ENCODE results near the gene MRPL38. TPM values are rescaled to one million over a fixed set of nuclear protein-coding genes. Genes with fewer than 3 reads are reported as not detected.
"Not testable (repeated sequence)": the region's sequence is repeated elsewhere in the genome, so short reads cannot be mapped to it uniquely, and the experiment has no call there.

Gene MRPL38
- total and polyA plus RNA-seq, 4 donors, result 23.0 to 63.9 (median 50.5) TPM

GRCh38 chr17:75853433-75853832, 51.3 kb downstream of the MRPL38 start:
- DNase-seq (ENCODE audit: low spot score), result no peak
- Histone ChIP-seq H3K27ac (ENCODE audit: low read depth in 1 of 2, low read length in 2 of 2) (peak overlapping the region; percentile 19 to 96), H3K9me3 (ENCODE audit: control insufficient read depth in 4 of 4, low read length in 3 of 4) (no peaks in the 10 kb centered on the region), H3K9ac (ENCODE audit: low read depth in 1 of 2, low read length in 2 of 2) (no peak overlapping the region), H3K27me3 (ENCODE audit: control insufficient read depth in 4 of 4, insufficient read depth in 4 of 4, low read length in 3 of 4) (no peaks in the 10 kb centered on the region), H3K4me3 (ENCODE audit: low read depth in 1 of 3, low read length in 3 of 3) (no peak overlapping the region), H3K36me3 (ENCODE audit: control insufficient read depth in 4 of 4, insufficient read depth in 3 of 4, low read depth in 1 of 4, low read length in 3 of 4) (peaks cover 9 to 23% (median 18%) of the 10 kb centered on the region in 4 donors), H3K4me1 (ENCODE audit: control insufficient read depth in 4 of 4, insufficient read depth in 4 of 4, low read length in 3 of 4) (peaks cover 2 to 46% (median 34%) of the 10 kb centered on the region in 4 donors)
- 68% methylated on average over 7 of the region's 7 CpGs for WGBS
- peak; percentile 5 for TF ChIP-seq YY1 (IDR thresholded peaks at IDR 0.05)
- no peak for TF ChIP-seq ATF3 (IDR thresholded peaks at IDR 0.05)

GRCh38 chr17:75851693-75851991, 53.0 kb downstream of the MRPL38 start:
- not testable (repeated sequence) for H3K9me3 ChIP-seq (ENCODE audit: control insufficient read depth in 4 of 4, low read length in 3 of 4); DNase-seq (ENCODE audit: low spot score); H3K4me3 ChIP-seq (ENCODE audit: low read depth in 1 of 3, low read length in 3 of 3); H3K27me3 ChIP-seq (ENCODE audit: control insufficient read depth in 4 of 4, insufficient read depth in 4 of 4, low read length in 3 of 4)
- Histone ChIP-seq H3K9ac (ENCODE audit: low read depth in 1 of 2, low read length in 2 of 2) (peak overlapping the region in 1 of 2 donors; percentile 8), H3K27ac (ENCODE audit: low read depth in 1 of 2, low read length in 2 of 2) (peak overlapping the region; percentile 77 to 78), H3K4me1 (ENCODE audit: control insufficient read depth in 4 of 4, insufficient read depth in 4 of 4, low read length in 3 of 4) (peaks cover 2 to 52% (median 33%) of the 10 kb centered on the region in 4 donors), H3K36me3 (ENCODE audit: control insufficient read depth in 4 of 4, insufficient read depth in 3 of 4, low read depth in 1 of 4, low read length in 3 of 4) (peaks cover 19 to 41% (median 35%) of the 10 kb centered on the region in 4 donors)
- WGBS, result 94% methylated on average over 15 of the region's 15 CpGs

GRCh38 chr17:75850928-75851692, 53.6 kb downstream of the MRPL38 start:
- TF ChIP-seq HNF4A (conservative IDR thresholded peaks at IDR 0.05) (peak; percentile 35 to 62), RXRA (IDR thresholded peaks at IDR 0.05) (peak in 1 of 2 donors; percentile 58), MAX (IDR thresholded peaks at IDR 0.05) (peak; percentile 52), JUND (IDR thresholded peaks at IDR 0.05) (peak in 1 of 2 donors; percentile 41), ATF3 (IDR thresholded peaks at IDR 0.05) (no peak), FOXA1 (IDR thresholded peaks at IDR 0.05) (no peak), YY1 (IDR thresholded peaks at IDR 0.05) (peak; percentile 87), REST (IDR thresholded peaks at IDR 0.05) (peak; percentile 30), TAF1 (conservative IDR thresholded peaks at IDR 0.05) (no peak)
- H3K27ac ChIP-seq (ENCODE audit: low read depth in 1 of 2, low read length in 2 of 2), result peak overlapping the region; percentile 77 to 78
- peaks cover 2 to 47% (median 29%) of the 10 kb centered on the region in 4 donors for H3K4me1 ChIP-seq (ENCODE audit: control insufficient read depth in 4 of 4, insufficient read depth in 4 of 4, low read length in 3 of 4)
- H3K9me3 ChIP-seq (ENCODE audit: control insufficient read depth in 4 of 4, low read length in 3 of 4), result no peaks in the 10 kb centered on the region
- 60% methylated on average over 12 of the region's 12 CpGs for WGBS
- no peaks in the 10 kb centered on the region for H3K27me3 ChIP-seq (ENCODE audit: control insufficient read depth in 4 of 4, insufficient read depth in 4 of 4, low read length in 3 of 4)
- H3K4me3 ChIP-seq (ENCODE audit: low read depth in 1 of 3, low read length in 3 of 3), result no peak overlapping the region
- peak overlapping the region in 1 of 2 donors; percentile 8 for H3K9ac ChIP-seq (ENCODE audit: low read depth in 1 of 2, low read length in 2 of 2)
- peaks cover 24 to 45% (median 37%) of the 10 kb centered on the region in 4 donors for H3K36me3 ChIP-seq (ENCODE audit: control insufficient read depth in 4 of 4, insufficient read depth in 3 of 4, low read depth in 1 of 4, low read length in 3 of 4)
- DNase-seq (ENCODE audit: low spot score), result no peak
